GM19351 (cell line): ENCODE measurements around the gene TRIM59.
A peak's percentile ranks its signal among the peaks of the same experiment; 100 is the strongest.
"Not testable (repeated sequence)": the region's sequence is repeated elsewhere in the genome, so short reads cannot be mapped to it uniquely, and the experiment has no call there.

ENCODE experiments used
- ATAC-seq: cut with Tn5 transposase; IDR thresholded peaks from one replicate; pipeline ENCODE4 v1.9.1; 2021; ENCODE audit warnings: mild to moderate bottlenecking, moderate library complexity; ENCODE audit not compliant: unreplicated experiment

The TRIM59 gene

DNA sequence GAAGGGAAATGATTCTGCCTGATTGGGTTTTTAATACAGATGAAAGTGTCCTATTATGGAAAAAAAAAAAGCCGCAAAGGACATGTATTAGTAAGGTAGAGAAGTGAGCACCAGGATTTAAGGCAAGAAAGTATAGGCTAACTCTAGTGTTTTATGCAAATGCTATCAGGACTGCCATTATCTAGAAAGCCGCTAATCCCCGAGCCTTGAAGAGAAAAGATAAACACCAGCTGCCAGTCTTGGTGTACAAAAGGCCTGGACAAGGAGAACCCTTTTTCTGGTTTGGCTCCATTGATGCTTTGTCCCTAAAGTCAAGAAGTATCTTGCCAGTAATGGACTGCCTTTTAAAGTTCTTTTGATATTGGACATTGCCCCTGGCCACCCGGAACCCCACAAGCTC is 8.6 kb upstream of the TRIM59 start:
- ATAC-seq = no peak

DNA sequence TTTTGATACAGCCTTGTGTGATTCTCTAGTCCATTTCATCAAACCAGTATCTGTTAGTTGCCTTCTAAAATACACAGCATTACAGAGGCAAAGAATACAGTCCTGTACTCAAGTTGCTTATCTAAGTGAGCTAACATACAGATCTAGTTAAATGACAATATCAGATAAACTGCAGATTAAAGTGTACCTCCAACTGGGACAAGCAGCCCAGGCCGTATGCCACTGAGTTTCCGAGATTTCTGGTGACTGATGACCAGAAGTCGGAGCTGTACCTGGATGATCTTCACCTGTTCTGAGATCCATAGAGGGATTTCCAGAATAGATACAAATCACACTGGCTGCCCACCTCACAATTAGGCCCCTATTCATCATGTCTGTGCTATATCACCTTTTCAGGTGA is 6.3 kb upstream of the TRIM59 start:
- ATAC-seq = no peak

- ATAC-seq = no peak
Measured at GRCh38 chr3:160454995-160455394, 5.4 kb upstream of the TRIM59 start.

DNA sequence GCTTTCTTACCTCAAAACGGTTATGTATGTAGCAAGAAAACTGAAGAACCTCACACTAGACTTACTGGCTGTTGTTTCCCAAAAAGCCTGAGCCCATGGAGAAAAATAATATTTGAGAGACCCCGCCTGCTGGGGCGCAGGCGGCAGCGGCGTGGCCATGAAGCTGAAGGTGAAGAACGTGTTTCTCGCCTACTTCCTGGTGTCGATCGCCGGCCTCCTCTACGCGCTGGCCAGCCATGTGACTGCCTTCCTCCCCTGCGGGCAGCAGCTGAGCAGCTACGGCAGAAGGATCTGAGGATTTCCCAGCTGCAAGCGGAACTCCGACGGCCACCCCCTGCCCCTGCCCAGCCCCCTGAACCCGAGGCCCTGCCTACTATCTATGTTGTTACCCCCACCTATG is 2.7 kb upstream of the TRIM59 start:
- not testable (repeated sequence) for ATAC-seq

GRCh38 chr3:160451602-160452001 is 2.0 kb upstream of the TRIM59 start:
- ATAC-seq = no peak

GRCh38 chr3:160450846-160451245 is 1.3 kb upstream of the TRIM59 start:
- ATAC-seq = no peak

- peak; percentile 48 for ATAC-seq
Measured at GRCh38 chr3:160448845-160449635, 546 bp downstream of the TRIM59 start.

DNA sequence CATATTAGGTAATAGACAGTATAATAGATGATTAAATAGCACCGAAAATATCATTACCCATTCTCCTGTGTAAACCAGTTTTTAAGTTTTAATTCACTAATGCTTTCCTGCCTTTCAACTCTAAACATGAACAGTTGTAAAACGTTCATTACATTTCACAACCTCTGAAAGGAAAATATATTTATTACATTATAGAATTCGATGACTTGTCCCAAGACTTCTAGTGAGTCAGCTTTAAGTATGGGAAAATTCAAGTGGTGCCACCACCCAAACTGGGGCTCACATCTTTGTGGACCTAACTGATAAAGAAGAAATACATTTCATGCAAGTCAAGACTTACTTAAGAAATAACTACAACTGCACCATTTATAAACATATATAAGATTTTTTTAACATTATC is 2.0 kb downstream of the TRIM59 start:
- no peak for ATAC-seq

DNA sequence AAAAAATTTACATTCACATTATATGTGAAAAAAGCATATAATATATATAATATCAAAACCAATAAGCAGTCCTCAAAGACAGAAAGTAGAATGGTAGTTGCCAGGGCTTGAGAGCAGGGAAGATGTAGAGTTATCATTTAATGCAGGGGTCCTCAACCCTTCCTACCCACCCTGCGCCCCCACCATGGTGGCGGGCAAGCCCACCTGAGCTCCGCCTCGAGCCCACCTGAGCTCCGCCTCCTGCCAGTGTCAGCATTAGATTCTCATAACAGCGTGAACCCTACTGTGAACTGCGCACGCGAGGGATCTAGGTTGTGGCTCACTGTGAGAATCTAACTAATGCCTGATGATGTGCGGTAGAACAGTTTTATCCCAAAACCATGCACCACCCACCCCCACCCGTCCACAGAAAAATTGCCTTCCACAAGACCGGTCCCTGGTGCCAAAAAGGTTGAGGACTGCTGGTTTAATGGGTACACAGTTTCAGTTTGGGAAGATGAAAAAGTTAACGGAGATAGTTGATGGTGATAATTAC is 3.0 kb downstream of the TRIM59 start:
- no peak for ATAC-seq

DNA sequence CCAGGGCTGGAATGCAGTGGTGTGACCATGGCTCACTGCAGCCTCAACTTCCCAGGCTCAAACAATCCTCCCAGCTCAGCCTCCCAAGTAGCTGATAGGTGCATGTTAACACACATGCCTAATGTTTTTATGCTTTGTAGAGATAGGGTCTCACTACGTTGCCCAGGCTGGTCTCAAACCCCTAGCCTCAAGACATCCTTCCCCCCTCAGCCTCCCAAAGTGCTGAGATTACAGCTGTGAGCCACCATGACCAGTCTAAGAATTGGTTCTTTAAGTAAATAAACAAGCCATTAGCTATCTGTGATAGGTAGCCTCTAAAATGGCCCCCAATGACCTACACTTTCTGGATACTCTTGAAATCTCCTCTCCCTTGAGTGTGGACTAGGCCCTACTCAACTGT is 3.7 kb downstream of the TRIM59 start:
- no peak for ATAC-seq

- no peak for ATAC-seq
Measured at GRCh38 chr3:160444411-160444810, 5.2 kb downstream of the TRIM59 start.

GRCh38 chr3:160440687-160441086 is 8.9 kb downstream of the TRIM59 start:
- no peak for ATAC-seq

DNA sequence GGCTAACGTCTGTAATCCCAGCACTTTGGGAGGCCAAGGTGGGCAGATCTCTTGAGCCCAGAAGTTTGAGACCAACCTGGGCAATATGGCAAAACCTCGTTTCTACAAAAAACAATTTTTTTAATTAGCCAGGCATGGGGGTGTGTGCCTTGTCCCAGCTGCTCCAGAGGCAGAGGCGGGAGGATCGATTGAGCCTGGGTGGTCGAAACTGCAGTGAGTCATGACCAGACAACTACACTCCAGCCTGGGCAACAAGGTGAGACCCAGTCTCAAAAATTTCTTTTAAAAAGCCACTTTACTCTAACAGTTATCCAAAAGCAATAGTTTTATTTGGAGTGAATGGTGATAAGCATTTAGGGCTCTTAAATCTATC is 12.5 kb downstream of the TRIM59 start:
- ATAC-seq = no peak

- no peak for ATAC-seq
Measured at GRCh38 chr3:160435747-160436146, 13.8 kb downstream of the TRIM59 start.

DNA sequence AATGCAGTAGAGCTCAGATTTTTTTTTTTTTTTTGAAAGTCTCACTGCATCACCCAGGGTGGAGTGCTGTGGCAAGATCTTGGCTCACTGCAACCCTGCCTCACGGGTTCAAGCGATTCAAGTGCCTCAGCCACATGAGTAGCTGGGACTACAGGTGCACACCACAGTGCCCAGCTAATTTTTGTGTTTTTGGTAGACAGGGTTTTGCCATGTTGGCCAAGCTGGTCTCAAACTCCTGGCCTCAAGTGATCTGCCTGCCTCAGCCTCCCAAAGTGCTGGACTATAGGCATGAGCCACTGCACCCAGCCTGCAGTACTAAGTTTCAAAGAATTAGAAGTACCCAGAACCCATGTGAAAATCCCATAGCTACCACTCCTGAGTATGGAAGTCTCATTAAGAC is 14.5 kb downstream of the TRIM59 start:
- ATAC-seq = no peak

DNA sequence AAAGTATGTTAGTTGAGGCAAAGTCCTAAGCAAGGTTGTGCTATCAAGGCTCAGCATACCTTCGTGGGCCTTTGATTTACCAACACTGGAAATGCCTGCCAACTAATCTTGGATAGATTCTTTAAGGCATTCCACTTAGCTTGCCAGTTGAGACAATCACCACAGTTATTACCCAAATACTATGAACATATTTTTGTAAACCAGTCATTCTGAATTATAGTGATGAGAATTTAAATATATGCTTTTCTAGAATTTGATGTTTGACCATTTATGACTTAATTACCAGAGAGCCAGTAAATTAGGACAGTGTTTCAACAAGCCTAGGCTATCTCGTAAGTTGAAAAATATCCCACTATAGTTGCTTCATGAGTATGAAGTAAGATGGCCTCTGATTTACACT is 15.5 kb downstream of the TRIM59 start:
- no peak for ATAC-seq

GRCh38 chr3:160427832-160428424 is 21.7 kb downstream of the TRIM59 start:
- no peak for ATAC-seq

DNA sequence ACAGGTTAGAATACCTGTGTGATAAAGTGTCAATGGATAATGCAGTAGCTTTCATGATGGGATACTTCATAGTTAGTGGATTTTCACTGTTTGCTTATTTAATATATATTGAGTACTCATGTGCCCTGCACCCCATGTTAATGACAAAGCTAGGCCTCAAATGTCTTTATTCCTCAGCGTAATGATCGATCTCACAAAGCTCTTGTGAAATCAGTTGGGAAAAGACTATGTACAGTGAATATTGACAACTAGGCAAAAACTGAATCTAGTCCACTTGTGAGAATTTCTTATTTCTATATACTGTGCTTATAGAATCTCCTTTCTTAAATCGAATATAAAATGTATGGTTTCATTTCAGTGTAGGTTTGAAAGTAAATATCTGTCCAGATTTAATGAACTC is 32.3 kb downstream of the TRIM59 start:
- ATAC-seq = no peak

- peak; percentile 86 for ATAC-seq
Measured at GRCh38 chr3:160413613-160414248, 35.9 kb downstream of the TRIM59 start.

DNA sequence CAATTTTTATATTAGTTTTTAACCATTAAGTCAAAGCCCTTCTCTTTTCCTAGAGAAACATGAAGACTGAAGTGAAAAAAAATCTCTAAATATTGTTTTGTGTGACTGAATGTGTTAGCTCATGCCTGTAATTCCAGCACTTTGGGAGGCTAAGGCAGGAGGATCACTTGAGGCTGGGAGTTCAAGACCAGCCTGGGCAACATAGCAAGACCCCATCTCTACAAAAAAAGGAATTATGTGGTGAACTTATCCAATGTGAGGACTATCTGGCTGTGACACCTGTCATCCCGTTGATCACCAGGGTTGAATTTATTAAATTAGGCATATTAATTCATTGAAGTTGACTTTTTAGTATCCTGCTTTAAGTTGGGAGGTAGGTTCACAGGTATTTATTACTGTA is 37.1 kb downstream of the TRIM59 start:
- no peak for ATAC-seq

- ATAC-seq = no peak
Measured at GRCh38 chr3:160409812-160410610, 39.6 kb downstream of the TRIM59 start.
